Liver (tissue), 3 donors: Measurements from ENCODE around the gene ACOXL.

Source experiments
- CTCF ChIP-seq: fragments of 150-350 bp; IDR thresholded peaks from 2 replicates; pipeline ENCODE4 v1.5.1; 2017; ENCODE audit warnings: improper control_type of control experiment, low read depth, low read length; ENCODE audit not compliant: missing input control
- RAD21 ChIP-seq, 2 donors: IDR thresholded peaks; 2 replicates each; pipeline ENCODE4 v1.6.1; 2016; ENCODE audit warnings: antibody characterized with exemption in 2 of 2, mild to moderate bottlenecking in 2 of 2
- donor health status: healthy.
- donor health status: healthy.

- TF ChIP-seq CTCF: no peak
- no peak for TF ChIP-seq RAD21 (IDR thresholded peaks at IDR 0.05)
Measured at GRCh38 chr2:110948027-110948674, 215.8 kb downstream of the ACOXL start.
